GM12873 (cell line): Measurements from ENCODE around the gene HTRA3.

Source experiments
- TF ChIP-seq, protein P1 (sequence below): IDR thresholded peaks from 2 replicates; pipeline ENCODE4 v1.5.1; 2012; ENCODE audit warnings: low read depth, mild to moderate bottlenecking, moderate library complexity, low read length, control low read depth; ENCODE audit not compliant: insufficient read depth; ENCODE audit errors: missing control alignments

The HTRA3 gene

DNA sequence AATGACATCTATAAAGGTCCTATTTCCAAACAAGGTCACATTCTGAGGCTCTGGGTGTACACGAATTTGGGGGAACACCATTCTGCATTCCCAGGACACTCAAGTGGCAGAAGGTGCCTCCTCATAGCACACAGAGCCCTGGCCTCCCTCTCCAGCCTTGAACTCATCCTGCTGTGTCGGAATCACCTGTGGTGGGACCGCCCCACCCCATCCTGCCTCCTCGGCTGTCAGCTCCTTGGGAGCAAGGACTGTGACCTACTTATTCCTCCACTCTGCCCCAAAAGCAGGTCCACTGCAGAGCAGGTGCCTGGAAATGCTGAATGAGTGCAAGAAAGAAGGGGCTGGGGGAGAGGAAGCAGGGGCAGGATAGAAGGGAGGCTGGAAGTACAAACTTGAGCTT lies 33.5 kb downstream of the HTRA3 start:
- TF ChIP-seq, protein P1, sequence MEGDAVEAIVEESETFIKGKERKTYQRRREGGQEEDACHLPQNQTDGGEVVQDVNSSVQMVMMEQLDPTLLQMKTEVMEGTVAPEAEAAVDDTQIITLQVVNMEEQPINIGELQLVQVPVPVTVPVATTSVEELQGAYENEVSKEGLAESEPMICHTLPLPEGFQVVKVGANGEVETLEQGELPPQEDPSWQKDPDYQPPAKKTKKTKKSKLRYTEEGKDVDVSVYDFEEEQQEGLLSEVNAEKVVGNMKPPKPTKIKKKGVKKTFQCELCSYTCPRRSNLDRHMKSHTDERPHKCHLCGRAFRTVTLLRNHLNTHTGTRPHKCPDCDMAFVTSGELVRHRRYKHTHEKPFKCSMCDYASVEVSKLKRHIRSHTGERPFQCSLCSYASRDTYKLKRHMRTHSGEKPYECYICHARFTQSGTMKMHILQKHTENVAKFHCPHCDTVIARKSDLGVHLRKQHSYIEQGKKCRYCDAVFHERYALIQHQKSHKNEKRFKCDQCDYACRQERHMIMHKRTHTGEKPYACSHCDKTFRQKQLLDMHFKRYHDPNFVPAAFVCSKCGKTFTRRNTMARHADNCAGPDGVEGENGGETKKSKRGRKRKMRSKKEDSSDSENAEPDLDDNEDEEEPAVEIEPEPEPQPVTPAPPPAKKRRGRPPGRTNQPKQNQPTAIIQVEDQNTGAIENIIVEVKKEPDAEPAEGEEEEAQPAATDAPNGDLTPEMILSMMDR, result no peak

DNA sequence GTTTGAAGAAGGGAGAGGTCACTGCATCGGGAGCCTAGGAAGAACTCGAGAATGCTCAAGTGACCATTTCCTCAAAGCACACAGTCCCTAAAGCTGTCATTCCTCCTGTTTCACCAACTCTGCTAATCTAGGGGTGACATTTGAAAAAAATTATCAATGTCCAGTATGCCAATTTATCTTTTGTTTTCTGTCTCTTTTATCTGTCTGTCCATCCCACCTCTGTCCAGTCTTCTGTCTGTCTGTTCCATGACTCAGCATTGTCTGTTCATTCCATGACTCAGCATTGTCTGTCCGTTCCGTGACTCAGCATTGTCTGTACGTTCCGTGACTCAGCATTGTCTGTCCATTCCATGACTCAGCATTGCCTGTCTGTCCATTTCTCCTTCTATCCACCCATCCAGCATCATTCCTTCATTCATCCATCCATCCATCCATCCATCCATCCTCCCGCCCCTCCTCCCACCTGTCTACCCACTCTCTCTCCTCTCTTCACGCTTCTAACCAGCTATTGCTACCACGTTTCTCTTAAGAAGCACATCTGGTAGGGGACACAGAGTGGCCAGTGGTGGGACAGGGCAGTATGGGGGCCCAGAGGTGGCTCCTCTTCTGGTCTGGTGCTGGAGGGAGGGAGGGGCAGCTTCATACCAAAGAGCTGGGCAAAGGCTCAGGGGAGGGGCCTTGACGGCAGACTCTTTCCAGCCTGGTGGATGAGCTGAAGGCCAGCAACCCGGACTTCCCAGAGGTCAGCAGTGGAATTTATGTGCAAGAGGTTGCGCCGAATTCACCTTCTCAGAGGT lies 34.1 kb downstream of the HTRA3 start:
- TF ChIP-seq, protein P1, result no peak

DNA sequence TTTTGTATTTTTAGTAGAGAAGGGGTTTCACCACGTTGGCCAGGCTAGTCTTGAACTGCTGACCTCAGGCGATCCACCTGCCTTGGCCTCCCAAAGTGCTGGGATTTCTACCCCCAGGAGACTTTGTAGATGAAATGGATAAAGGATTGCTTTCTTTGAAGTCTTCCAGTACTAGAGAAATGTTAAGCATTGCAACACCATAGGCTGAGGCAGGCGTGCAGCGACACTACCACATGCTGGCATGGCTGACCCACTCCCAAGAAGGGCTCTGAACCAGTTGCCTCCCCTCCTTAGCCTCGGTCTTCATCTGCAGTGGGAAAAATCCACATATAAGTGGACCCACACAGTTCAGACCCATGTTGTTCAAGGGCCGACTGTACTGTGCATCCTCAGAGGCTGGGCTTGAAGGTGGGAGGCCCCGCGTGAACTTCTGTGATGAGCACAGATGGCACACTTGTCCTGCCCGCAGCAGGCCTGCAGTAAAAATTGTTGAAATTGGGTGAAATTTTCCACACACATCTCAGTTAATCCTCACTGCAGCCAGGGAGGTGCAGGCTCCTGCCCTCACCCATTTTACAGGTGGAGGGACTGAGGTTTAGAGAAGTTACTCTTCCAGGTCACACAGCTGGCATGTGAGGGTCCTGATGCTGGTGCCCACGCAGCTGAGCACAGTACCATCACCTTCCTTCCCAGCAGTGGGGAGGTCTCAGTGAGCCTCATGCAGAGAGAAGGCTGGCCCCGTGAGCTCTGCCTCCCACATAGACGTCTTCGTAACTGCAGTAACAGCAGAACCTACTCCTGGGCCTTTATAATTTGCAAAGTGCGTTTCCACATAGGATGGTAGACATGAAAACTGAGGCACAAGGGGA lies 35.5 kb downstream of the HTRA3 start:
- TF ChIP-seq, protein P1, result no peak

- TF ChIP-seq, protein P1, result no peak
Measured at GRCh38 chr4:8305851-8306471, 36.4 kb downstream of the HTRA3 start.

DNA sequence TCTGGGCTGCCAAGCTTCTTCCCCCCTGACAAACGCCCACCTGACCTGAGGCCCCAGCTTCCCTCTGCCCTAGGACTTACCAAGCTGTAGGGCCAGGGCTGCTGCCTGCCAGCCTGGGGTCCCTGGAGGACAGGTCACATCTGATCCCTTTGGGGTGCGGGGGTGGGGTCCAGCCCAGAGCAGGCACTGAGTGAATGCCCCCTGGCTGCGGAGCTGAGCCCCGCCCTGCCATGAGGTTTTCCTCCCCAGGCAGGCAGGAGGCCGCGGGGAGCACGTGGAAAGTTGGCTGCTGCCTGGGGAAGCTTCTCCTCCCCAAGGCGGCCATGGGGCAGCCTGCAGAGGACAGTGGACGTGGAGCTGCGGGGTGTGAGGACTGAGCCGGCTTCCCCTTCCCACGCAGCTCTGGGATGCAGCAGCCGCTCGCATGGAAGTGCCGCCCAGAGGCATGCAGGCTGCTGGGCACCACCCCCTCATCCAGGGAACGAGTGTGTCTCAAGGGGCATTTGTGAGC lies 37.0 kb downstream of the HTRA3 start:
- TF ChIP-seq, protein P1, result no peak

- TF ChIP-seq, protein P1, result no peak
Measured at GRCh38 chr4:8307121-8307520, 37.6 kb downstream of the HTRA3 start.

DNA sequence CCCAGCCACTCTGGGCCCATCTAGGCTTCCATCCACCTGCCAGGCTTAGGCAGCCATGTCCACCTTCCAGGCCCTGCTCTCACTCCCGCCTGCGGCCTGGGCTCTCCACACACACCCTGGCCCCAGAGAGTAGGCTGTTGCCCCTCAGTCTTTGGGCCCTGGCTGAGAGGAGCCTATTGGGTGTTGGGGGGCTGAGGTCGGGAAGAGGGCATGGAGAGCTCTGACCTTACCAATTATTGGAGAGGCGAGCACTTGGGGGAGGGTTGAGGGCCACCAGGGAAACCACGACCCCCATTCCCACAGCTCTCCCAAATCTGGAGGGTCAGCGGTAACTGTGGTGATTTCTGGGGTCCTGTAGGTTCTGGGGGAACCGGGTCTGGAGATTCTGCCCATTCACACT lies 38.2 kb downstream of the HTRA3 start:
- TF ChIP-seq, protein P1, result no peak
